Effector memory CD8-positive, alpha-beta T cell (primary cell): ENCODE results near the gene GPC6.

ENCODE experiments used
- ATAC-seq: fragments of 150-1000 bp; cut with Tn5 transposase; replicated peaks from 2 replicates; pipeline ENCODE4 v1.10.0; 2021; ENCODE audit warnings: mild to moderate bottlenecking, moderate library complexity
- DNase-seq, 3 experiments: peaks; one replicate each; pipeline ENCODE4 v3.0.0; 2021
- H3K27ac Mint-ChIP-seq, 2 donors: one replicate each; pipeline ENCODE4 v1.8.0; 2022; ENCODE audit warnings: mild to moderate bottlenecking in 2 of 2, mixed read lengths in 2 of 2, moderate library complexity in 2 of 2
- H3K27me3 Mint-ChIP-seq, 2 donors: one replicate each; pipeline ENCODE4 v1.8.0; 2022; ENCODE audit warnings: mixed read lengths in 2 of 2
- H3K36me3 Mint-ChIP-seq: one replicate; pipeline ENCODE4 v1.8.0; 2022; ENCODE audit warnings: mild to moderate bottlenecking, moderate library complexity, mixed read lengths; ENCODE audit not compliant: insufficient read depth
- H3K4me1 Mint-ChIP-seq, 2 donors: one replicate each; pipeline ENCODE4 v1.8.0; 2022; ENCODE audit warnings: low read depth in 2 of 2, mixed read lengths in 2 of 2
- H3K4me3 Mint-ChIP-seq, 2 donors: one replicate each; pipeline ENCODE4 v1.8.0; 2022; ENCODE audit warnings: mild to moderate bottlenecking in 2 of 2, mixed read lengths in 2 of 2, moderate library complexity in 2 of 2
- H3K9me3 Mint-ChIP-seq, 2 donors: one replicate each; pipeline ENCODE4 v1.8.0; 2022; ENCODE audit warnings: mixed read lengths in 2 of 2

The GPC6 gene

GRCh38 chr13:93517658-93518057 lies 291.1 kb downstream of the GPC6 start:
- ATAC-seq (no peak), DNase-seq (no peak)
- Mint-ChIP-seq H3K27ac (no peak overlapping the region), H3K27me3 (peaks cover 0 to 9% of the 10 kb centered on the region in 2 donors), H3K4me3 (no peak overlapping the region), H3K36me3 (no peaks in the 10 kb centered on the region), H3K9me3 (peaks cover 0 to 1% of the 10 kb centered on the region in 2 donors), H3K4me1 (no peaks in the 10 kb centered on the region)

GRCh38 chr13:93521307-93521706 lies 294.7 kb downstream of the GPC6 start:
- no peak overlapping the region for H3K27ac Mint-ChIP-seq
- no peak for DNase-seq
- no peaks in the 10 kb centered on the region for H3K36me3 Mint-ChIP-seq
- ATAC-seq, result no peak
- H3K4me3 Mint-ChIP-seq, result no peak overlapping the region
- H3K4me1 Mint-ChIP-seq, result no peaks in the 10 kb centered on the region
- no peaks in the 10 kb centered on the region for H3K27me3 Mint-ChIP-seq
- H3K9me3 Mint-ChIP-seq, result peaks cover 0 to 4% of the 10 kb centered on the region in 2 donors

GRCh38 chr13:93522501-93522900 lies 295.9 kb downstream of the GPC6 start:
- H3K4me1 Mint-ChIP-seq, result no peaks in the 10 kb centered on the region
- H3K36me3 Mint-ChIP-seq, result no peaks in the 10 kb centered on the region
- DNase-seq (no peak), ATAC-seq (no peak)
- H3K27ac Mint-ChIP-seq, result no peak overlapping the region
- H3K27me3 Mint-ChIP-seq, result no peaks in the 10 kb centered on the region
- H3K4me3 Mint-ChIP-seq, result no peak overlapping the region
- H3K9me3 Mint-ChIP-seq, result peaks cover 0 to 4% of the 10 kb centered on the region in 2 donors

DNA sequence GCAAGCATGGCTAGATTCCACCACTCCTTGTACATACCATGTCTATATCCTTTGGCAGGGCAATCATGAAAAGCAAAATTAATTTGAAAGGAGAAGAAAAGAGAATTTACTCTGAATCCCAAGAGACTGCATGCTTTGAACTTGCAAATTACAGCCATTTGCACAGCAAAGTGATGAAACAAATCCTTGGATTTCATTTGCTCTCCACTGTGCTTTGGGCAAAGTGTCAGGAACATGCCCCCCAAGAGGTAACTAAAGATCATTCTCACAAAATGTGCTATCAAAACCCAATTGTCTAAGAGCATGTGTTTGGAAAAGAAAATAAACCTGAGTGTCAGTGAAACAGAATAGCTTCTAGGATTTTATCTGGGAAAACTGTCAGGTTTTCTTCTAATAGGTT lies 298.5 kb downstream of the GPC6 start:
- DNase-seq, result no peak
- Mint-ChIP-seq H3K9me3 (peaks cover 0 to 4% of the 10 kb centered on the region in 2 donors), H3K27ac (no peak overlapping the region), H3K4me1 (no peaks in the 10 kb centered on the region), H3K36me3 (no peaks in the 10 kb centered on the region), H3K4me3 (no peak overlapping the region), H3K27me3 (no peaks in the 10 kb centered on the region)
- no peak for ATAC-seq

DNA sequence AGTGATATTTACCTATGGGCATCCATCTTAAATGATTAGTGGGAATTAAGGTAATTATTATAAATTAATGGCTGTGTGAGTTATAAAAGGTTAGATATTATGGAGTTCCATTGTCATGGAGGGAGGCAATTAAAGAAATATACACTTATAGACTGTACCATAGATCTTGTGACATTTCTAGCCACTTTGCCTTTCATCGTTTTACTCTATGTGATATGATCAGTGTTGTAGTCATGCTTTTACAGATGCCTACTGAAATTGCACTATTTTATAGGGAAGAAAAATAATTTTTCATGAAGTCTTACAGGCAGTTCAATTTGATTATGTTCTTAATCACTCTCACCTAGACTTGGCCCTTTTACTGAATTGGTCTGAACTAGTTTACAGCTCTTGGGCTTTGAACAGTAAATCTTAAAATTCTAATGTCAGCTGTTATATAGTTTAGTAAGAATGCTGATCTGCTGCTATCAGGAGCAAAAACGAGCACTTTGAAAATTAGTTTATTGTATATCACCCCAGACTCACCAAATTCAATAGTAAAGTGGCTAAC lies 301.2 kb downstream of the GPC6 start:
- no peak for ATAC-seq
- Mint-ChIP-seq H3K9me3 (peaks cover 0 to 3% of the 10 kb centered on the region in 2 donors), H3K36me3 (no peaks in the 10 kb centered on the region), H3K4me1 (no peaks in the 10 kb centered on the region), H3K4me3 (no peak overlapping the region), H3K27me3 (no peaks in the 10 kb centered on the region), H3K27ac (no peak overlapping the region)
- DNase-seq, result no peak

DNA sequence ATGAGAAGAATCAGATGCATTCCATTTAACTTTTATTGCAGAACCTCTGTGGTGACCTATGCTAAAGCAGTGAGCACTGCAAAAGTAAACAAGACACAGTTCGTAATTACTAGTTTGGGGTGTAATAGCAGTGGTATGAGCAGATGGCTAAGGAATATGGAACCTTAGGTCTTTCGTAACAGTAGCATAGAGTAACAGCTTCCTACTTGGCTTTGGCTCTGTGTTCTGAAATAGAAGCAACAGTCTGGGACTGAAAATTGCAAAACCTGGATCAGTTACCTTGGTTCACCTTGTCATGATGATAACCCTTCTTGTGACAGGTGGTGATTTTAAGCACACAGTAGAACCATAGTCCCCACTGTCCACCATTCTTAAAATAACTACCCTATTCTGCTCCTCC lies 303.4 kb downstream of the GPC6 start:
- no peak overlapping the region for H3K27ac Mint-ChIP-seq
- H3K4me3 Mint-ChIP-seq, result no peak overlapping the region
- no peaks in the 10 kb centered on the region for H3K4me1 Mint-ChIP-seq
- ATAC-seq (no peak), DNase-seq (no peak)
- no peaks in the 10 kb centered on the region for H3K36me3 Mint-ChIP-seq
- no peaks in the 10 kb centered on the region for H3K9me3 Mint-ChIP-seq
- H3K27me3 Mint-ChIP-seq, result no peaks in the 10 kb centered on the region

DNA sequence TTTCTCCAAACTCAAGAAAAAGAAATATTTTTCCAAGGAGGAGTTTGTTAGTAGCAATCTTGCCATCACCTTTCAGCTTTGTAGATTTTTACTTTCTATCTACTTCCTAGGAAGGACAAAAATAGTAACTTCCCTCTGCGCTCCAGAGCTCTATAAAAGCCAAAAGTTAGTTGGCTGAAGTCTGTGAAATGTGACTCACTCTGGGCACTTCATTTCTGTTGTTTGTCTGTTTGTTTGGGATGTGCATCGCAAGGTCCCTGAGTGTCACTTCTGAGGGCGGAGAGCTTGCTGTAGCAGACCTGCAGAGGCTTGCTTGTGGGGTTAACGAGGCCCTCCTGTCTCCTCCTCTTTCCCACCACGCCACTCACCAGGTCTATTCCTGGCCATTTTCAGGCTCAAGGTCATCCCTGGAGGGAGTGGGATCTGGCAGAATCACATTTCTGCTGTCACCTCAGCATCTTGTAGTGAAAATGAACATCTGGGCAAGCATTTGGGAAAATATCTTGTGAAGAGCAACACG lies 307.6 kb downstream of the GPC6 start:
- Mint-ChIP-seq H3K4me3 (no peak overlapping the region), H3K27ac (no peak overlapping the region), H3K36me3 (no peaks in the 10 kb centered on the region), H3K4me1 (no peaks in the 10 kb centered on the region), H3K27me3 (no peaks in the 10 kb centered on the region), H3K9me3 (no peaks in the 10 kb centered on the region)
- ATAC-seq (no peak), DNase-seq (no peak)

DNA sequence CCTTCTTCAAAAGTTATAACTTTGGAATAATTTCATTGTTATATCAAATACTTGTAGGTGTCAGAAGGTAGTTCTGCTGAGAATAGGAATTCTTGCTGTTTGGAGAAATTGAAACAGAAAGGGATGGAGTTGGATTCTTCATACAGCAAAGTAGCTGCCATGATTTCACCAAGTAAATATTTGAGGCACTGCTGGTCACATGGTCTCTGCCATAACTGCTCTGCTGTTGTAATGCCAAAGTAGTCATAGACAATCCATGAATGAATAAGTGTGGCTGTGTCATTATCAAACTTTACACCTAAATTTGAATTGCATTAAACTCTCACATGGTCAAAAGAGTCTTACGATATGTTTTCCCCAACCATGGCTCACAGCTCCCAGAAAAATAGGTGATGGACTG lies 308.6 kb downstream of the GPC6 start:
- no peak for DNase-seq
- H3K27me3 Mint-ChIP-seq, result no peaks in the 10 kb centered on the region

DNA sequence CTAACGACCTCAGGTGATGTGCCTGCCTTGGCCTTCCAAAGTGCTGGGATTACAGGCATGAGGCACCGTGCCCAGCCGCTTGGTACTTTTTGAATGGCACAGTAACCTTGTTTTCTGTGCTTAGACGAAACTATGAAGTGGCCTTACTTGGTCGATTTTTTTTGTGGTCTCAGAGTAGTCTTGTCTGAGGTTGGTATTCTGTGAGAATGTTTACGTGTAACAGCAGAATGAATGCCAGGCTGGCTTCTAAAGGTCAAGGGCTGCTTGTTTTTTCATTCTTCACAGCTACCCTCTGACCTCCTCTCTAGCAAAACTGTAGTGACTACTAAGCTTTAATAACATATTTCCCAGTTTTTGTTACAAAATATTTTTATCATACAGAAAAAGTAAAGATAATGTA lies 313.3 kb downstream of the GPC6 start:
- Mint-ChIP-seq H3K4me1 (no peaks in the 10 kb centered on the region), H3K4me3 (no peak overlapping the region), H3K27ac (no peak overlapping the region), H3K27me3 (no peaks in the 10 kb centered on the region), H3K9me3 (no peaks in the 10 kb centered on the region), H3K36me3 (no peaks in the 10 kb centered on the region)
- ATAC-seq (no peak), DNase-seq (no peak)

More for the DNA sequence above, 308.6 kb downstream of the GPC6 start:
- Mint-ChIP-seq H3K4me3 (no peak overlapping the region), H3K36me3 (no peaks in the 10 kb centered on the region), H3K9me3 (no peaks in the 10 kb centered on the region), H3K4me1 (no peaks in the 10 kb centered on the region), H3K27ac (no peak overlapping the region)
- no peak for ATAC-seq

GRCh38 chr13:93547886-93548285 lies 321.3 kb downstream of the GPC6 start:
- Mint-ChIP-seq H3K9me3 (peaks cover 0 to 6% of the 10 kb centered on the region in 2 donors), H3K27ac (no peak overlapping the region), H3K4me1 (no peaks in the 10 kb centered on the region), H3K4me3 (no peak overlapping the region), H3K36me3 (no peaks in the 10 kb centered on the region), H3K27me3 (no peaks in the 10 kb centered on the region)
- no peak for DNase-seq
- no peak for ATAC-seq

DNA sequence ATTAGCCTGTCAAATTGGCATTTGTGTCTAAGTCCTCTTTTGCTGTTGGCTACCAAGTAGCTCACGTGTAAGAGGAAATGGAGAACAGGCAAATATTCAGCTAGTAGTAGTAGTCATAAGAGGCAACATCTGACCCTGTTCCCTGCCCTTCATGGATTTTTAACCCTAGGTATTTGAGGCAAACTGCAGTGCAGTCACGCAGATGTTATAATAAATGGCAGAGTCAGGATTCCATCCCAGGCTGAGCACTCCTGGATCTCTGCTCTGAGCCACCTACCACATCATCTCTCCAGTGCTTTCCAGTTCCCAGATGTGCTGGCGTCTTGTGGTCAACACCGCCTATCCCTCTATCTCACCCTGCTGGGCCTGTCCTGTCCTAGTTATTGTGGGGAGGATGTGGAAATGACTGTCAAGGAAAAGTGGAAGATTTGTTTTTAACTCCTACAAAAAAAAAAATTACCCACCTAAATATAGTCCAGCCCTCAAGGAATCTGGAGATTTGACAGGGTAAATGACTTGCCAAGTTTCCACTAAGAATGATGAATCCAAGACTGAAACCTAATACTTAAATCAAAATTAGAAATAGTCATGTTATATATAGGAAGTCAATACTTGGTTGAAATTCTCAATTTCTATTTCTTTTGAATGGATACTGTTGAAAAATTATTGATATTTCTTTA lies 322.9 kb downstream of the GPC6 start:
- Mint-ChIP-seq H3K4me3 (no peak overlapping the region), H3K36me3 (peaks cover 2% of the 10 kb centered on the region), H3K27ac (no peak overlapping the region), H3K27me3 (no peaks in the 10 kb centered on the region), H3K9me3 (peaks cover 0 to 6% of the 10 kb centered on the region in 2 donors), H3K4me1 (no peaks in the 10 kb centered on the region)
- no peak for ATAC-seq
- DNase-seq, result no peak

DNA sequence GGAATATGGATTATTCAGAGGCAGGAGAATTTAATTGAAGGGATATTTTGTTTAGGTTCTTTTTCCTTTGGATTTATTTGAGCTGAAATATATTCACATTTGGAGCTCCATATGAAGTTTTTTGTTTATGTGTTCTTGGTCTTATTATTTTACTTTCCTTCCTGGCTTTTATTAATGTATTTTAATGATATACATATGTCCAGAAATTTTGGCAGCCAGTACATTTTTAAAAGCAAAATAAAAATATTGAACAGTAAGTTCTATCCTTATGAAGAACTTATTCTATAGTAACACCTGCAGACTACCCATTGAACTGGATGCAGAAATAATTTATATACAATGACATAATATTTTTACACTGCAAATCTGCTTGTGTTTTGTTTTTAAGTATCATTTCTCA lies 323.6 kb downstream of the GPC6 start:
- H3K9me3 Mint-ChIP-seq, result peaks cover 0 to 6% of the 10 kb centered on the region in 2 donors
- H3K36me3 Mint-ChIP-seq, result peaks cover 2% of the 10 kb centered on the region
- no peak overlapping the region for H3K4me3 Mint-ChIP-seq
- no peak overlapping the region for H3K27ac Mint-ChIP-seq
- H3K4me1 Mint-ChIP-seq, result no peaks in the 10 kb centered on the region
- no peak for ATAC-seq
- H3K27me3 Mint-ChIP-seq, result no peaks in the 10 kb centered on the region
- DNase-seq, result no peak

- Mint-ChIP-seq H3K4me3 (no peak overlapping the region), H3K27me3 (no peaks in the 10 kb centered on the region), H3K36me3 (peaks cover 2% of the 10 kb centered on the region), H3K4me1 (no peaks in the 10 kb centered on the region), H3K9me3 (peaks cover 0 to 6% of the 10 kb centered on the region in 2 donors), H3K27ac (no peak overlapping the region)
- no peak for DNase-seq
- no peak for ATAC-seq
These were observed 326.0 kb downstream of the GPC6 start for GRCh38 chr13:93552596-93552995.

DNA sequence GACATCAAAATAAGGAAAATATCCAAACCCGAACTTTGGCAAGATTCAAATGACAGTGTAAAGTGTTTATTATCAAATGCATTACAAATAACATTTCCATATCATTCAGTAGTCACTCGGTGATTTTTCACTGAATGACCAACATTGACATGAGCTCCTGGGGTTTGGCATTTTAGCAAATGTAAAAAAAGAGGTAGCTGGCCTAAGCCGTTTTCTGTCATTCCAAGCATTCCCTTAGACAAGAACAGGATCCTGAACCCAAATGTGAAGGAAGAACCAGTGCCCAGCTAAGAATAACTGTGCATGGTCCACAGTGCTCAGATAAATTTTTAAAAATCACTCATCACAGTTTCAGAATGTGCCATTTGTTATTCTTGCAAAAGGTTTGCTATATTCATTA lies 327.9 kb downstream of the GPC6 start:
- no peak for ATAC-seq

More for the DNA sequence above, 327.9 kb downstream of the GPC6 start:
- no peaks in the 10 kb centered on the region for H3K4me1 Mint-ChIP-seq
- no peak overlapping the region for H3K4me3 Mint-ChIP-seq
- H3K27me3 Mint-ChIP-seq, result no peaks in the 10 kb centered on the region
- H3K9me3 Mint-ChIP-seq, result peaks cover 0 to 2% of the 10 kb centered on the region in 2 donors
- DNase-seq, result no peak
- H3K27ac Mint-ChIP-seq, result no peak overlapping the region
- H3K36me3 Mint-ChIP-seq, result peaks cover 2% of the 10 kb centered on the region
